ENCODE measurements around the gene PARD3B. TPM values are rescaled to one million over a fixed set of nuclear protein-coding genes. Genes with fewer than 3 reads are reported as not detected.

Gene PARD3B
- total RNA-seq, 1 donor from 2014 or later = 0.66 TPM

DNA sequence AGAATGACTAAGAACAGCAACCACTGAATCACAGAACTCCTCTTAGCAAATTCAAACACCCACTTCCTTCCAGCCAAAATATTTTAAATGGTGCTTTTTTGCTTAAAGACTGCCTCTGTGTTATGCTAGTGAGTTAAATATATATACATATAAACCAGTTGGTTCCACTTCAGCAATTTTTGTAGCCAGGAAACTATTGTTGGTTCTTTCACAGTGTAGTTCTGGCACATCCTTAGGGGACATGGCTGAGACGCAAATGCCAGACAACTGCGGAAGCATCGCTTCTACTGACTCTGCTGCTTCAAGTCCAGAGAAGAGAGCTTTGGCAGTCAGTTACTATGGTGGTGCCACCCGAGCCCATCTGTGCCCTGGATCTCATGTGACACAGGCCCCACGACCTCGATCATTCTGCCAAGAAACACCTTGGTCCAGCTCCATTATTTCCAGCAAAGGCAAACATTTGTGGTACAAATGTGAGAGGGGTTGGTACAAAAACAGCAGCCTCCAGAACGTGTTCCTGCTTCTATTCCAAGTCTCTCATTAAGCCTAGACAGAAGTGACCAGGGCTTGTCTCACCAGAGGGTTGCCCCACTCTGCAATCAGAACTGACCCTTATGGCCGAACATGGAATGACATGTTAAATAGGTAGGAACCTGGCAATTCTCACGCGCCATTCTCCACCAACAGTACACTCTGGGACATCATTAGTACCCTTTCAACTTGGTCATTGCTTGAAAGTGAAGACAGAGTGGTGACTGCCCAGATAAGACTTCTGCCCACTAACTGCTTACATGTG lies 1019.3 kb downstream of the PARD3B start:
- no peak overlapping the region for H3K27ac Mint-ChIP-seq (ENCODE audit: unreplicated experiment)
- peaks cover 2% of the 10 kb centered on the region for H3K9me3 Mint-ChIP-seq (ENCODE audit: unreplicated experiment)
- TF ChIP-seq, protein P1, sequence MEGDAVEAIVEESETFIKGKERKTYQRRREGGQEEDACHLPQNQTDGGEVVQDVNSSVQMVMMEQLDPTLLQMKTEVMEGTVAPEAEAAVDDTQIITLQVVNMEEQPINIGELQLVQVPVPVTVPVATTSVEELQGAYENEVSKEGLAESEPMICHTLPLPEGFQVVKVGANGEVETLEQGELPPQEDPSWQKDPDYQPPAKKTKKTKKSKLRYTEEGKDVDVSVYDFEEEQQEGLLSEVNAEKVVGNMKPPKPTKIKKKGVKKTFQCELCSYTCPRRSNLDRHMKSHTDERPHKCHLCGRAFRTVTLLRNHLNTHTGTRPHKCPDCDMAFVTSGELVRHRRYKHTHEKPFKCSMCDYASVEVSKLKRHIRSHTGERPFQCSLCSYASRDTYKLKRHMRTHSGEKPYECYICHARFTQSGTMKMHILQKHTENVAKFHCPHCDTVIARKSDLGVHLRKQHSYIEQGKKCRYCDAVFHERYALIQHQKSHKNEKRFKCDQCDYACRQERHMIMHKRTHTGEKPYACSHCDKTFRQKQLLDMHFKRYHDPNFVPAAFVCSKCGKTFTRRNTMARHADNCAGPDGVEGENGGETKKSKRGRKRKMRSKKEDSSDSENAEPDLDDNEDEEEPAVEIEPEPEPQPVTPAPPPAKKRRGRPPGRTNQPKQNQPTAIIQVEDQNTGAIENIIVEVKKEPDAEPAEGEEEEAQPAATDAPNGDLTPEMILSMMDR (IDR thresholded peaks at IDR 0.05; ENCODE audit: partially characterized antibody, unreplicated experiment) = peak; percentile 29
- peaks cover 1% of the 10 kb centered on the region for H3K4me1 Mint-ChIP-seq (ENCODE audit: low read depth, unreplicated experiment)
- H3K36me3 Mint-ChIP-seq (ENCODE audit: unreplicated experiment) = no peaks in the 10 kb centered on the region
- no peak for DNase-seq
- no peaks in the 10 kb centered on the region for H3K27me3 Mint-ChIP-seq (ENCODE audit: unreplicated experiment)
- no peak overlapping the region for H3K4me3 Mint-ChIP-seq (ENCODE audit: unreplicated experiment)

DNA sequence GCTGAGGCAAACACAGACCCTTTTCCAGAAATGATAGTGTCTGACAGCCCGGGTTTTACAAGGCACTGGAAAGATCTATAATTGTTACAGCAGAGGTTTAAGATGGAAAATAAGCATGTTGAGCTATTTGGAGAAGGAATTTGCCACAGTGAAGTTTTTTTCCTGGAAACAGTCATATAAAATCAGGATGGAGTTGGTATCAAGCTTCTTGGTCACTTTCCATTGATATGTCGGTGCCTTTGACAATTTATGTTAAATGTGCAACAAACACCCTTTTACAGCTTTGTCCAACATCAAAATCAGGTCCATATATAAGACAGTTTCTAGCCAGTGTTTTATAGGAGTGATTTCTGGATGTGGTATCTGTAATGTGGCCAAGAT lies 1019.9 kb downstream of the PARD3B start:
- no peaks in the 10 kb centered on the region for H3K36me3 Mint-ChIP-seq (ENCODE audit: unreplicated experiment)
- H3K27ac Mint-ChIP-seq (ENCODE audit: unreplicated experiment) = no peak overlapping the region
- H3K27me3 Mint-ChIP-seq (ENCODE audit: unreplicated experiment) = no peaks in the 10 kb centered on the region
- H3K4me3 Mint-ChIP-seq (ENCODE audit: unreplicated experiment) = no peak overlapping the region
- no peak for DNase-seq
- TF ChIP-seq, protein P1 (IDR thresholded peaks at IDR 0.05; ENCODE audit: partially characterized antibody, unreplicated experiment) = no peak
- peaks cover 1% of the 10 kb centered on the region for H3K4me1 Mint-ChIP-seq (ENCODE audit: low read depth, unreplicated experiment)
- peaks cover 2% of the 10 kb centered on the region for H3K9me3 Mint-ChIP-seq (ENCODE audit: unreplicated experiment)

DNA sequence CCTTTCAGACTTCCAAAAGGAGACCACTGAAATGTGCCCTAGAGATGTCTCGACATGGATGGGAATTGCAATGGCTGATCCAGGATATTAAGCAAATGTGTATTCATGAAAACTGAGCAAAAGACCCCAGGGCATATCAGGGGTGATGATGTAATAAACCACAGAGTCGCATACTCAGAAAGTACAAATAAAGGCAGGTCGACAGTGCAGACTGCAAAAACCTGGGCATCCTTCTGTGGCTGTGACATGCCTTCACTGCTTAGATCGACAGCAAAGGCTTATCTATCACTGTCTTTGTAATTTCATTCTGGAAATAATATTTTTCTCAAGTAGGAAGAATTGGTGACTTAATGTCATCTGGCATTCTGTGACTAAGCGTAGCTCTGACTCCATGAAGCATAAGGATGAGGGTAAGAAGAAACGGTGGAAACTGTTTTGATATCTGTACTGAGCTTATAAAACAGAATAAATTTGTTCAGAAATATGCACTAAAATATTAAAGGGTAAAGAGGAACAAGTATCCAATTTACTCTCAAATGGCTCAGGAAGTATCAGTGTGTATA lies 1021.4 kb downstream of the PARD3B start:
- H3K36me3 Mint-ChIP-seq (ENCODE audit: unreplicated experiment) = no peaks in the 10 kb centered on the region

DNA sequence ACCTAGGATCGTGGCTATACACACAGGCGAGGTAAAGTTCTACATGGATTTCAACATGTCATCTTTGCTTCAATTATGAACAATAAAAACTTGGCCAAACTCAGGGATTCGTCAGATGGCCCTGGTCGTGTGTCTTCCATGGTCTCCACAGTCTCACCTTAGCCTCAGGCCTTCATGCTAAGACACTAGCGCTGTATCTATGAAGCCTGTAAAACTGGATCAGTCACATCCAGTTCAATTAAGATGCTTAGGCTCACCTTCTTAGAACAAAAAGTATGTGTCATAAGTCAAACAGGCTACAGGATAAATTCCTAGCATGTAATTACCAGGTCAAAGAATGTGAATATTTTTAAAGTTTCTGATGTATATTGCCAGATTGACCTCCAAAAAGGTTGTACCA lies 1023.3 kb downstream of the PARD3B start:
- Mint-ChIP-seq H3K27me3 (ENCODE audit: unreplicated experiment) (peaks cover 2% of the 10 kb centered on the region), H3K36me3 (ENCODE audit: unreplicated experiment) (no peaks in the 10 kb centered on the region), H3K27ac (ENCODE audit: unreplicated experiment) (no peak overlapping the region), H3K9me3 (ENCODE audit: unreplicated experiment) (peaks cover 3% of the 10 kb centered on the region), H3K4me1 (ENCODE audit: low read depth, unreplicated experiment) (no peaks in the 10 kb centered on the region), H3K4me3 (ENCODE audit: unreplicated experiment) (no peak overlapping the region)
- no peak for DNase-seq
- TF ChIP-seq, protein P1 (IDR thresholded peaks at IDR 0.05; ENCODE audit: partially characterized antibody, unreplicated experiment) = no peak

More for the DNA sequence above, 1021.4 kb downstream of the PARD3B start:
- Mint-ChIP-seq H3K9me3 (ENCODE audit: unreplicated experiment) (peaks cover 2% of the 10 kb centered on the region), H3K4me3 (ENCODE audit: unreplicated experiment) (no peak overlapping the region), H3K4me1 (ENCODE audit: low read depth, unreplicated experiment) (no peaks in the 10 kb centered on the region), H3K27me3 (ENCODE audit: unreplicated experiment) (no peaks in the 10 kb centered on the region), H3K27ac (ENCODE audit: unreplicated experiment) (no peak overlapping the region)
- TF ChIP-seq, protein P1 (IDR thresholded peaks at IDR 0.05; ENCODE audit: partially characterized antibody, unreplicated experiment) = no peak
- DNase-seq = no peak

DNA sequence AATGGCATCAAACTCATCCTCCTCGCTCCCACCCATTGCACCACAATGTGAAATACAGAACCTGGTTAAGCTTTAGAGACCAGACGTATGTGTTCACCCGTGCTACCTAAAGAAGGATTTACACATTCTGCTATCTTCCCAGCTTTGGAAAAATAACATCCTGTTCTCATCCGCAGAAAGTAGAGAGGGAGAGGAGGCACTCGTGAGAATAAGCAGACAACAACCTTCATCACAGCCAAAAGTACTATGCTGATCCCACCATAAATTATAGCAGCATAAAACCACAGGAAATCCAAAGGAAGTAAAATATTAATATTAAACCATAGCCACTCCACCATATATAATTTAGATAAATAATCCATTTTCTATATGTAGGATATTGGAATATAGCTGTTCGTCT lies 1025.4 kb downstream of the PARD3B start:
- H3K4me3 Mint-ChIP-seq (ENCODE audit: unreplicated experiment) = no peak overlapping the region
- H3K9me3 Mint-ChIP-seq (ENCODE audit: unreplicated experiment) = peaks cover 3% of the 10 kb centered on the region
- DNase-seq = no peak
- peaks cover 4% of the 10 kb centered on the region for H3K36me3 Mint-ChIP-seq (ENCODE audit: unreplicated experiment)
- TF ChIP-seq, protein P1 (IDR thresholded peaks at IDR 0.05; ENCODE audit: partially characterized antibody, unreplicated experiment) = no peak
- no peak overlapping the region for H3K27ac Mint-ChIP-seq (ENCODE audit: unreplicated experiment)
- H3K27me3 Mint-ChIP-seq (ENCODE audit: unreplicated experiment) = peaks cover 2% of the 10 kb centered on the region
- no peaks in the 10 kb centered on the region for H3K4me1 Mint-ChIP-seq (ENCODE audit: low read depth, unreplicated experiment)
